Body of pancreas (tissue), 4 donors: ENCODE results near the gene STAT4. TPM values are rescaled to one million over a fixed set of nuclear protein-coding genes. Genes with fewer than 3 reads are reported as not detected.

Experiments used
- ATAC-seq: fragments of 150-250 bp; one replicate; pipeline ENCODE4 v1.9.1; 2016
- DNase-seq, 4 donors: peaks; one replicate each; pipeline ENCODE4 v3.0.0-alpha.2; 2019
- H3K27ac ChIP-seq, 4 donors: fragments of 200-600 bp; sonication (generic); 1 replicate in 3 of 4; 2 replicates in 1 of 4; pipeline versions ENCODE4 v1.5.1 to v1.6.1; 2016 to 2019; ENCODE audit warnings: mild to moderate bottlenecking in 1 of 4, mixed read lengths in 1 of 4, moderate library complexity in 1 of 4
- H3K27me3 ChIP-seq, 2 donors: fragments of 200-600 bp; sonication (generic); one replicate each; pipeline ENCODE4 v1.6.0; 2016; ENCODE audit warnings: mild to moderate bottlenecking in 1 of 2
- H3K36me3 ChIP-seq, 2 donors: fragments of 200-600 bp; sonication (generic); replicated peaks in 1 of 2; 2 replicates each; pipeline ENCODE4 v1.5.1; 2016; ENCODE audit warnings: low read depth in 2 of 2; ENCODE audit not compliant: insufficient read depth in 1 of 2
- H3K4me1 ChIP-seq: fragments of 200-600 bp; sonication (generic); one replicate; pipeline ENCODE4 v1.6.0; 2016
- H3K4me3 ChIP-seq, 2 donors: fragments of 200-600 bp; sonication (generic); 1 replicate in 1 of 2; 2 replicates in 1 of 2; pipeline ENCODE4 v1.5.1; 2016 to 2019
- H3K9me3 ChIP-seq, 3 donors: fragments of 200-600 bp; sonication (generic); 1 replicate in 2 of 3; 2 replicates in 1 of 3; pipeline ENCODE4 v1.5.1; 2016
- POLR2A ChIP-seq, 3 donors: fragments of 450-650 bp; IDR thresholded peaks; one replicate each; pipeline ENCODE4 v1.6.1; 2016; ENCODE audit warnings: antibody characterized with exemption in 3 of 3, mild to moderate bottlenecking in 2 of 3
- WGBS, 2 donors: methylation state at CpG; one replicate each; pipeline ENCODE4 v1.1.5; 2017; 5-methylcytosine and 5-hydroxymethylcytosine counted together
- intact Hi-C: fragments of 100-400 bp; cut with DNase I; formaldehyde crosslinking; loops from one replicate; pipeline ENCODE4 v1.15.1; 2023
- total RNA-seq, 2 donors: library from RNA; depleted of rRNA; stranded (reverse); fragments of >200 nt; gene quantifications; one replicate each; pipeline ENCODE4 v1.1.0, GENCODE V29; 2016
- TF ChIP-seq, protein P1 (sequence below), 7 experiments: fragments of 450-650 bp in 4 of 7; fragments of 200-600 bp in 3 of 7; sonication (generic) in 3 of 7; IDR thresholded peaks; one replicate each; pipeline ENCODE4 v1.5.1; 2016 to 2019; ENCODE audit warnings: antibody characterized with exemption in 7 of 7

STAT4 gene
- total RNA-seq, 2 donors from 2014 or later = 0.52 to 2.6 TPM

DNA sequence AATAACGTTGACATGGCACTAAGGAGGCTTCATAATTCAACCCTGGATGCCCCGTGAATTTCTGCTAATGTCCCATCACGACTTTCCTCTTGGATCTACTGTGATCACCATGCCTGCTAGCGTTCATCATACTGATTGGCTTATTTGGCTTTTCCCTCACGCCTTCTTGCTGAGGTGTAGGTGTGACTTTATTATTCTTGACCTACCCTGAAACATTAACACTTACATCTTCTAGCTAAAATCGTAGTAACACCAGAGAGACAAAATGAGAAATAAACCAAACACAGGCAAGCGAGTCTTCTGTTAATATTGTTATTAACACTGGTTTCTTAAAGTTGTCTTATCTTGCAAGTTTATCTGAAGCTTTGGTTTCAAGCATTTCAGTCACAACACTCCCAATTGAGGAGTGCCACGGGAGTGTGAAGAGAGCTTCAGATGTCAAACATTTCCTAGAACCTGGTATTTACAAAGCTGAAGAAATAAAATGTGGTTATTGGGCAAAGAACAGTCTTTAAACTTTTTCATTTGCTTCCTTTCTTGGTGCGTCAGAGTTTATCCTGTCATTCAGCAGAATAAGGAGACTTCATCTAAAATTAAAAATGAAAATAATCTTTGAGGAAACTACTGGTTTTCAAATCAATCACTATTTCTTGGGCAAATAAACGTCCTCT is 121.4 kb downstream of the STAT4 start:
- Histone ChIP-seq H3K4me1 (peaks cover 28% of the 10 kb centered on the region), H3K27me3 (no peaks in the 10 kb centered on the region), H3K9me3 (no peaks in the 10 kb centered on the region), H3K27ac (no peak overlapping the region), H3K36me3 (no peaks in the 10 kb centered on the region), H3K4me3 (no peak overlapping the region)
- TF ChIP-seq, protein P1, sequence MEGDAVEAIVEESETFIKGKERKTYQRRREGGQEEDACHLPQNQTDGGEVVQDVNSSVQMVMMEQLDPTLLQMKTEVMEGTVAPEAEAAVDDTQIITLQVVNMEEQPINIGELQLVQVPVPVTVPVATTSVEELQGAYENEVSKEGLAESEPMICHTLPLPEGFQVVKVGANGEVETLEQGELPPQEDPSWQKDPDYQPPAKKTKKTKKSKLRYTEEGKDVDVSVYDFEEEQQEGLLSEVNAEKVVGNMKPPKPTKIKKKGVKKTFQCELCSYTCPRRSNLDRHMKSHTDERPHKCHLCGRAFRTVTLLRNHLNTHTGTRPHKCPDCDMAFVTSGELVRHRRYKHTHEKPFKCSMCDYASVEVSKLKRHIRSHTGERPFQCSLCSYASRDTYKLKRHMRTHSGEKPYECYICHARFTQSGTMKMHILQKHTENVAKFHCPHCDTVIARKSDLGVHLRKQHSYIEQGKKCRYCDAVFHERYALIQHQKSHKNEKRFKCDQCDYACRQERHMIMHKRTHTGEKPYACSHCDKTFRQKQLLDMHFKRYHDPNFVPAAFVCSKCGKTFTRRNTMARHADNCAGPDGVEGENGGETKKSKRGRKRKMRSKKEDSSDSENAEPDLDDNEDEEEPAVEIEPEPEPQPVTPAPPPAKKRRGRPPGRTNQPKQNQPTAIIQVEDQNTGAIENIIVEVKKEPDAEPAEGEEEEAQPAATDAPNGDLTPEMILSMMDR (IDR thresholded peaks at IDR 0.05) = no peak
- no peak for TF ChIP-seq POLR2A (IDR thresholded peaks at IDR 0.05)
- ATAC-seq = no peak
- no peak for DNase-seq
- intact Hi-C loops = no loop called here
- WGBS, 2 donors = 72 to 74% methylated on average over 10 of the region's 10 CpGs

DNA sequence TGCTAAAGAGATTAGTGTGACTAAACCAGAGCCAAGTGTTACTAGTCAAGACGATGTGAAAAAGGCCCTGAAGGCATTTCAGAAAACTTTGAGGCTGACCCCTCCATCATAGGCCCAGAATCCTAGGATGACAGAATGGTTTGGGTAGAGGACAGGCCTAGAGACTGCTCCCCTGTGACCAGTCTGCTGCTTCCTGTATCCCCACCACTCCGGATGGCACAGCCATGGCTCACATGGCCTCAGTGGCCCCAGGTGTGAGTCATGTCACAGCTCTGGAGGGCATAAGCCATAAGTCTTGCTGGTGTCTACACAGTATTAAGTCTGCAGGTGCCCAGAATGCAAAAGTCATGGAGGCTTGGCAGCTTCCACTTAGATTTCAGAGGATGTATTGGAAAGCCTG is 124.4 kb downstream of the STAT4 start:
- Histone ChIP-seq H3K9me3 (no peaks in the 10 kb centered on the region), H3K27me3 (no peaks in the 10 kb centered on the region), H3K4me3 (no peak overlapping the region), H3K36me3 (no peaks in the 10 kb centered on the region), H3K27ac (no peak overlapping the region), H3K4me1 (peaks cover 12% of the 10 kb centered on the region)
- no peak for DNase-seq
- no peak for ATAC-seq
- WGBS, 2 donors = 39 to 43% methylated on average over 2 of the region's 2 CpGs
- TF ChIP-seq, protein P1 (IDR thresholded peaks at IDR 0.05) = no peak
- no peak for TF ChIP-seq POLR2A (IDR thresholded peaks at IDR 0.05)
- intact Hi-C loops = no loop called here

DNA sequence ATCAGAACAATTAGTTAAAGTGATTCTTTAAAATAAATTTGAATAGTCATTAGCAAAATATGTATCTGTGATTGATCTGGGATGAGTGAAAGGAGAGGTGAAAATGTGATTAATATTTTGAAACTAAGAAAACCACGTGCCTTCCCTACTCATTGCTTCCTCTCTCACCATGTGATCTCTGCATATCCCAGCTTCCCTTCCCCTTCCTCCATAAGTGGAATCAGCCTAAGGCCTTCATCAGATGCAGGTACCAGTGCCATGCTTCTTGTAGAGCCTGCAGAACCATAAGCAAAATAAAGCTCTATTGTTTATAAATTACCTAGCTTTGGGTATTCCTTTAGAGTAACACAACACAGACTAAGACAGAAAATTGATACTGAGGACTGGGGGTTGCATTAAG is 125.7 kb downstream of the STAT4 start:
- H3K4me3 ChIP-seq = no peak overlapping the region
- TF ChIP-seq POLR2A (IDR thresholded peaks at IDR 0.05) = no peak
- TF ChIP-seq, protein P1 (IDR thresholded peaks at IDR 0.05) = no peak
- no peak for DNase-seq
- no peaks in the 10 kb centered on the region for H3K36me3 ChIP-seq
- H3K4me1 ChIP-seq = peaks cover 8% of the 10 kb centered on the region
- H3K27ac ChIP-seq = no peak overlapping the region
- WGBS, 2 donors = 35 to 61% methylated on average over 1 of the region's 1 CpG
- intact Hi-C loops = no loop called here
- H3K9me3 ChIP-seq = no peaks in the 10 kb centered on the region
- ATAC-seq = no peak
- H3K27me3 ChIP-seq = no peaks in the 10 kb centered on the region

DNA sequence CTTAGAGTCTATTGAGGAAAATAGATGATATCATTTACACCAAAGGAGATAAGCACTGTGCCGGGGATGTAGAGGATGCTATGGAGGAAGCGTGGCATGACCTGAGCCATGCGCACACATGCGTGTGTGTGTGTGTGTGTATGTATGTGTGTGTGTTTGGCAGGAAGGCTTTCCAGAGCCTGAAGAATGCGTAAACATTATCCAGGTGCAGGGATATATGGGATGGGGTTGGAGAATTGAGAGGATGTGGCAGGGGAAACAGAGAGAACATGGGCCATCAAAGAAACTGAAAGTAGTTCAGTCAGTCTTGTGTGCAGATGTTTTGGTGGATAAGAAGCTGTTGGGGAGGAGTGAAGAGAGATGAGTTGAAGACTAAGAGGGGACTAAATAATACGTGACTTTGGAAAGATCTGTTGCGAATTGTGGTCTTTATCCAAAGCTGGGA is 127.5 kb downstream of the STAT4 start:
- ATAC-seq (no peak), DNase-seq (no peak)
- 85 to 93% methylated on average over 7 of the region's 7 CpGs for WGBS, 2 donors
- no peak overlapping the region for H3K27ac ChIP-seq
- no peaks in the 10 kb centered on the region for H3K27me3 ChIP-seq
- TF ChIP-seq POLR2A (IDR thresholded peaks at IDR 0.05) = no peak
- TF ChIP-seq, protein P1 (IDR thresholded peaks at IDR 0.05) = no peak
- H3K4me3 ChIP-seq = no peak overlapping the region
- H3K9me3 ChIP-seq = no peaks in the 10 kb centered on the region
- no peaks in the 10 kb centered on the region for H3K36me3 ChIP-seq
- H3K4me1 ChIP-seq = peaks cover 14% of the 10 kb centered on the region
- intact Hi-C loops = no loop called here
